ENCODE measurements around the gene PARS2. TPM values are rescaled to one million over a fixed set of nuclear protein-coding genes. Genes with fewer than 3 reads are reported as not detected.

PARS2 gene
- total RNA-seq, 2 experiments from 2014 or later: 4.2 TPM

GRCh38 chr1:54715493-54716298 is 48.6 kb downstream of the PARS2 start, which contains the start of gene TTC4:
Gene TTC4 (plus strand): TSS chr1:54715861. CDS start chr1:54715909, 48 bp downstream.
- Mint-ChIP-seq H3K4me3 (peak within 1 kb of the TSS; percentile 88), H3K36me3 (ENCODE audit: low read depth) (peaks cover 16% of the 10 kb centered on the region), H3K9me3 (ENCODE audit: insufficient read depth) (no peaks in the 10 kb centered on the region), H3K4me1 (ENCODE audit: low read depth) (peaks cover 26% of the 10 kb centered on the region), H3K27ac (peak within 1 kb of the TSS; percentile 74), H3K27me3 (ENCODE audit: low read depth) (no peaks in the 10 kb centered on the region)
- ATAC-seq (peak; percentile 99), DNase-seq (peak; percentile 85)
- ChIA-PET CTCF (interaction anchor here (0.7 to 4.0 kb wide), 5 partner anchors 24 to 837 kb away, joined by 3 to 29 read pairs (median 3); partner anchors contain the start of gene TTC22), POLR2A (interaction anchor here (0.9 to 2.1 kb wide), 3 partner anchors 10 to 86 kb away, joined by 3 to 6 read pairs (median 6); no protein-coding TSS in a partner anchor)

GRCh38 chr1:54714881-54715492 is 49.3 kb downstream of the PARS2 start:
- Mint-ChIP-seq H3K27ac (peak overlapping the region; percentile 74), H3K9me3 (ENCODE audit: insufficient read depth) (no peaks in the 10 kb centered on the region), H3K27me3 (ENCODE audit: low read depth) (no peaks in the 10 kb centered on the region), H3K36me3 (ENCODE audit: low read depth) (peaks cover 13% of the 10 kb centered on the region), H3K4me3 (peak overlapping the region; percentile 88), H3K4me1 (ENCODE audit: low read depth) (peaks cover 26% of the 10 kb centered on the region)
- DNase-seq (no peak), ATAC-seq (no peak)
- CTCF ChIA-PET: interaction anchor here (1.5 to 4.0 kb wide), 2 partner anchors 77 to 86 kb away, joined by 3 to 29 read pairs; partner anchors contain the start of gene TTC22
- POLR2A ChIA-PET: interaction anchor here (0.9 to 2.1 kb wide), 3 partner anchors 11 to 87 kb away, joined by 3 to 6 read pairs (median 6); no protein-coding TSS in a partner anchor

GRCh38 chr1:54711536-54711935 is 52.8 kb downstream of the PARS2 start:
- CTCF ChIA-PET: no interaction called here
- ATAC-seq: no peak
- peaks cover 6% of the 10 kb centered on the region for H3K27me3 Mint-ChIP-seq (ENCODE audit: low read depth)

GRCh38 chr1:54710841-54711240 is 53.5 kb downstream of the PARS2 start:
- POLR2A ChIA-PET: no interaction called here
- H3K36me3 Mint-ChIP-seq (ENCODE audit: low read depth): no peaks in the 10 kb centered on the region
- H3K4me3 Mint-ChIP-seq: no peak overlapping the region
- CTCF ChIA-PET: no interaction called here
- peaks cover 6% of the 10 kb centered on the region for H3K27me3 Mint-ChIP-seq (ENCODE audit: low read depth)
- no peak overlapping the region for H3K27ac Mint-ChIP-seq
- DNase-seq (no peak), ATAC-seq (no peak)
- no peaks in the 10 kb centered on the region for H3K9me3 Mint-ChIP-seq (ENCODE audit: insufficient read depth)
- peaks cover 5% of the 10 kb centered on the region for H3K4me1 Mint-ChIP-seq (ENCODE audit: low read depth)

More at GRCh38 chr1:54711536-54711935, 52.8 kb downstream of the PARS2 start:
- Mint-ChIP-seq H3K4me3 (no peak overlapping the region), H3K4me1 (ENCODE audit: low read depth) (peaks cover 10% of the 10 kb centered on the region), H3K9me3 (ENCODE audit: insufficient read depth) (no peaks in the 10 kb centered on the region), H3K36me3 (ENCODE audit: low read depth) (no peaks in the 10 kb centered on the region), H3K27ac (no peak overlapping the region)
- no peak for DNase-seq
- POLR2A ChIA-PET: no interaction called here

- H3K27ac Mint-ChIP-seq: no peak overlapping the region
- CTCF ChIA-PET: no interaction called here
- H3K4me1 Mint-ChIP-seq (ENCODE audit: low read depth): peaks cover 4% of the 10 kb centered on the region
- no peaks in the 10 kb centered on the region for H3K36me3 Mint-ChIP-seq (ENCODE audit: low read depth)
- no peak overlapping the region for H3K4me3 Mint-ChIP-seq
- POLR2A ChIA-PET: no interaction called here
- DNase-seq: no peak
- H3K9me3 Mint-ChIP-seq (ENCODE audit: insufficient read depth): no peaks in the 10 kb centered on the region
- ATAC-seq: no peak
- H3K27me3 Mint-ChIP-seq (ENCODE audit: low read depth): peaks cover 6% of the 10 kb centered on the region
These were observed 53.9 kb downstream of the PARS2 start for GRCh38 chr1:54710434-54710833.

- Mint-ChIP-seq H3K27ac (no peak overlapping the region), H3K9me3 (ENCODE audit: insufficient read depth) (no peaks in the 10 kb centered on the region), H3K4me1 (ENCODE audit: low read depth) (no peaks in the 10 kb centered on the region), H3K4me3 (no peak overlapping the region), H3K36me3 (ENCODE audit: low read depth) (no peaks in the 10 kb centered on the region), H3K27me3 (ENCODE audit: low read depth) (peaks cover 6% of the 10 kb centered on the region)
- no peak for ATAC-seq
- ChIA-PET POLR2A (no interaction called here), CTCF (no interaction called here)
- no peak for DNase-seq
These were observed 54.6 kb downstream of the PARS2 start for GRCh38 chr1:54709547-54710292.

GRCh38 chr1:54708385-54708784 is 55.9 kb downstream of the PARS2 start:
- Mint-ChIP-seq H3K9me3 (ENCODE audit: insufficient read depth) (no peaks in the 10 kb centered on the region), H3K27ac (no peak overlapping the region), H3K4me1 (ENCODE audit: low read depth) (no peaks in the 10 kb centered on the region), H3K4me3 (no peak overlapping the region), H3K27me3 (ENCODE audit: low read depth) (peaks cover 6% of the 10 kb centered on the region), H3K36me3 (ENCODE audit: low read depth) (no peaks in the 10 kb centered on the region)
- ATAC-seq: no peak
- no peak for DNase-seq
- CTCF ChIA-PET: no interaction called here
- POLR2A ChIA-PET: no interaction called here

Other genes starting within 250 kb of the PARS2 start
- gene ACOT11, start 216.3 kb downstream of the PARS2 start, total RNA-seq: 1 to 10 TPM; 1.3 to 1.6 TPM
- gene FAM151A, start 141.0 kb downstream of the PARS2 start, total RNA-seq: not detected
- gene MROH7, start 122.7 kb downstream of the PARS2 start, total RNA-seq: not detected
- 10 to 100 TPM; 18.8 to 21.6 TPM for gene TTC4, start 48.7 kb downstream of the PARS2 start, total RNA-seq
- 1 to 10 TPM; 5.0 to 6.5 TPM for gene TTC22, start 36.8 kb upstream of the PARS2 start, total RNA-seq
- gene DHCR24, start 122.7 kb upstream of the PARS2 start, total RNA-seq: 100 to 1,000 TPM; 140 to 151 TPM
- gene TMEM61, start 216.1 kb upstream of the PARS2 start, total RNA-seq: not detected
- gene BSND, start 234.4 kb upstream of the PARS2 start, total RNA-seq: under 1 TPM in 1 of 2 experiments, not detected in 1; 0.05 TPM

Data from activated CD8-positive, alpha-beta T cell treated with anti-CD3 and anti-CD28 coated beads, Interleukin-2, amount 10 ng/mL, durations not matched to agents 7 days and 5 days (primary cell).